Adrenal gland (tissue), 12 donors: Measurements from ENCODE around the gene NFKBIZ. TPM values are rescaled to one million over a fixed set of nuclear protein-coding genes. Genes with fewer than 3 reads are reported as not detected.

Experiments
- DNase-seq, 7 donors: peaks; one replicate each; pipeline ENCODE4 v3.0.0-alpha.2; 2019 to 2020
- H3K27ac ChIP-seq, 5 donors: fragments of 200-600 bp; sonication (generic) in 4 of 5; 1 replicate in 3 of 5; 2 replicates in 2 of 5; pipeline versions ENCODE4 v1.5.1 to v1.8.0; 2016 to 2020; ENCODE audit warnings: mild to moderate bottlenecking in 1 of 5
- H3K27me3 ChIP-seq: fragments of 200-600 bp; 2 replicates; pipeline ENCODE4 v1.8.0; 2021
- H3K36me3 ChIP-seq, 2 donors: fragments of 200-600 bp; replicated peaks in 1 of 2; 1 replicate in 1 of 2; 2 replicates in 1 of 2; pipeline versions ENCODE4 v1.5.1 to v1.8.0; 2018 to 2022
- H3K4me1 ChIP-seq, 2 donors: fragments of 200-600 bp; replicated peaks in 1 of 2; 1 replicate in 1 of 2; 2 replicates in 1 of 2; pipeline versions ENCODE4 v1.5.1 to v1.8.0; 2018 to 2021
- H3K4me3 ChIP-seq, 4 donors: fragments of 200-600 bp; sonication (generic) in 3 of 4; one replicate each; pipeline ENCODE4 v1.5.1; 2016 to 2018
- H3K9me3 ChIP-seq, 3 donors: fragments of 200-600 bp; sonication (generic) in 1 of 3; replicated peaks in 1 of 3; 1 replicate in 2 of 3; 2 replicates in 1 of 3; pipeline versions ENCODE4 v1.5.1 to v1.8.0; 2016 to 2021
- POLR2A ChIP-seq, 2 donors: fragments of 450-650 bp; IDR thresholded peaks; one replicate each; pipeline ENCODE4 v1.6.1; 2017; ENCODE audit warnings: antibody characterized with exemption in 2 of 2, mild to moderate bottlenecking in 2 of 2, moderate library complexity in 1 of 2
- WGBS, 4 donors: extraction: QIAGEN DNeasy Blood & Tissue Kit in 2 of 4; methylation state at CpG; one replicate each; pipeline versions ENCODE4 v1.1.5 to v1.1.7; 2013 to 2017; 5-methylcytosine and 5-hydroxymethylcytosine counted together
- intact Hi-C, 2 donors: fragments of 100-400 bp; cut with DNase I; formaldehyde crosslinking; loops; one replicate each; pipeline versions ENCODE4 v1.14.1 to v1.15.0; 2022 to 2023
- polyA plus RNA-seq, 3 donors: library from polyadenylated mRNA; stranded (reverse); fragments of 200-250 nt in 2 of 3; fragments of 350-450 nt in 1 of 3; fragmentation: Illumina TruSeq in 1 of 3; extraction: RNeasy Lipid Tissue Mini Kit (QIAGEN cat#74804) in 1 of 3; gene quantifications; one replicate each; pipeline ENCODE4 v1.2.3, GENCODE V29; 2013 to 2014
- total RNA-seq, 9 donors: library from RNA; depleted of rRNA in 4 of 9; stranded (reverse); fragments of >200 nt in 4 of 9; fragments of 120-200 nt in 1 of 9; fragmentation: NEBNext Ultra II Directional in 1 of 9; extraction: Animal tissue kit (Norgen Biotek cat#: 25700) in 1 of 9; gene quantifications; one replicate each; pipeline versions ENCODE4 v1.1.0 to v1.2.4, GENCODE V29; 2013 to 2023
- TF ChIP-seq, protein P1 (sequence below), 6 experiments: fragments of 450-650 bp in 4 of 6; fragments of 200-600 bp in 2 of 6; sonication (generic) in 1 of 6; IDR thresholded peaks; 1 replicate in 5 of 6; 2 replicates in 1 of 6; pipeline versions ENCODE4 v1.5.1 to v1.8.0; 2016 to 2021; ENCODE audit warnings: antibody characterized with exemption in 6 of 6, mild to moderate bottlenecking in 2 of 6, moderate library complexity in 1 of 6
- donor health status: healthy with polysubstance abuse.
- donor health status: Bipolar disorder and iron deficiency.
- donor health status: DM: yes; HTN: yes; CAD: no.
- donor health status: DM: no; HTN: no; CAD: no.
- donor health status: DM: no; HTN: no; CAD: no.
- donor health status: DM: yes; HTN: yes; CAD: no.

Gene NFKBIZ
- total and polyA plus RNA-seq, 12 donors, result 3.1 to 21.8 (median 8.7) TPM

GRCh38 chr3:101867996-101868395 is 18.7 kb downstream of the NFKBIZ start:
- no peak overlapping the region for H3K4me3 ChIP-seq
- TF ChIP-seq, protein P1, sequence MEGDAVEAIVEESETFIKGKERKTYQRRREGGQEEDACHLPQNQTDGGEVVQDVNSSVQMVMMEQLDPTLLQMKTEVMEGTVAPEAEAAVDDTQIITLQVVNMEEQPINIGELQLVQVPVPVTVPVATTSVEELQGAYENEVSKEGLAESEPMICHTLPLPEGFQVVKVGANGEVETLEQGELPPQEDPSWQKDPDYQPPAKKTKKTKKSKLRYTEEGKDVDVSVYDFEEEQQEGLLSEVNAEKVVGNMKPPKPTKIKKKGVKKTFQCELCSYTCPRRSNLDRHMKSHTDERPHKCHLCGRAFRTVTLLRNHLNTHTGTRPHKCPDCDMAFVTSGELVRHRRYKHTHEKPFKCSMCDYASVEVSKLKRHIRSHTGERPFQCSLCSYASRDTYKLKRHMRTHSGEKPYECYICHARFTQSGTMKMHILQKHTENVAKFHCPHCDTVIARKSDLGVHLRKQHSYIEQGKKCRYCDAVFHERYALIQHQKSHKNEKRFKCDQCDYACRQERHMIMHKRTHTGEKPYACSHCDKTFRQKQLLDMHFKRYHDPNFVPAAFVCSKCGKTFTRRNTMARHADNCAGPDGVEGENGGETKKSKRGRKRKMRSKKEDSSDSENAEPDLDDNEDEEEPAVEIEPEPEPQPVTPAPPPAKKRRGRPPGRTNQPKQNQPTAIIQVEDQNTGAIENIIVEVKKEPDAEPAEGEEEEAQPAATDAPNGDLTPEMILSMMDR (IDR thresholded peaks at IDR 0.05), result no peak
- no peak for TF ChIP-seq POLR2A (IDR thresholded peaks at IDR 0.05)
- intact Hi-C loops, result loop anchor here in 1 of 2 donors (5.0 to 10.0 kb wide), 2 partner anchors 53 to 354 kb away; no protein-coding TSS in a partner anchor
- no peaks in the 10 kb centered on the region for H3K36me3 ChIP-seq
- no peaks in the 10 kb centered on the region for H3K27me3 ChIP-seq
- WGBS, 4 donors, result 78 to 100% (median 90%) methylated on average over 2 of the region's 2 CpGs
- H3K4me1 ChIP-seq, result no peaks in the 10 kb centered on the region
- H3K9me3 ChIP-seq, result no peaks in the 10 kb centered on the region
- no peak overlapping the region for H3K27ac ChIP-seq
- no peak for DNase-seq

- 85 to 86% (median 85%) methylated on average over 12 of the region's 12 CpGs for WGBS, 4 donors
- Histone ChIP-seq H3K27me3 (no peaks in the 10 kb centered on the region), H3K36me3 (no peaks in the 10 kb centered on the region), H3K27ac (no peak overlapping the region), H3K4me1 (no peaks in the 10 kb centered on the region), H3K9me3 (no peaks in the 10 kb centered on the region), H3K4me3 (no peak overlapping the region)
- intact Hi-C loops, result loop anchor here in 1 of 2 donors (5.0 to 10.0 kb wide), 2 partner anchors 54 to 354 kb away; no protein-coding TSS in a partner anchor
- no peak for DNase-seq
- no peak for TF ChIP-seq POLR2A (IDR thresholded peaks at IDR 0.05)
- TF ChIP-seq, protein P1 (IDR thresholded peaks at IDR 0.05), result no peak
Measured at GRCh38 chr3:101868534-101869464, 19.5 kb downstream of the NFKBIZ start.

DNA sequence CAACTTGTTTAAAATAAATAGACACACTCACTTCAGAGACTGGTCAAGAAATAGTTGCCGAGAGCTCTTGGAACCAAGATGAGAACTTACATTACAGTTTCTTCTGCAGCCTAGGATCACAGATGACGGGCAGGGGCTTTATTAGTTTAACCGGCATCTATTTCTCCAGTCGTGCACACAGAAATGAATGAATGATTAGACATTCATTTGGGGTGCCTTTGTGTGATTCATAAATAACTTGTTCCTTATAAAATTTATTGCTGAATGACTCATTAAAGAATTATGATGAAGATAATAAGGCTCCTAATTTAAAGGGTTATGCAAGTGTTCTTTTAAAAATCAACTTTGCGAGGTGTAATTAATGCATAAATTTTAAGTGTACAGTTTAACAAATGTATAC is 20.8 kb downstream of the NFKBIZ start:
- 77 to 87% (median 84%) methylated on average over 5 of the region's 5 CpGs for WGBS, 4 donors
- TF ChIP-seq, protein P1 (IDR thresholded peaks at IDR 0.05), result no peak
- TF ChIP-seq POLR2A (IDR thresholded peaks at IDR 0.05), result no peak
- H3K27me3 ChIP-seq, result no peaks in the 10 kb centered on the region
- no peaks in the 10 kb centered on the region for H3K36me3 ChIP-seq
- H3K27ac ChIP-seq, result no peak overlapping the region
- H3K4me1 ChIP-seq, result no peaks in the 10 kb centered on the region
- H3K4me3 ChIP-seq, result no peak overlapping the region
- no peak for DNase-seq
- intact Hi-C loops, result no loop called here
- no peaks in the 10 kb centered on the region for H3K9me3 ChIP-seq

- TF ChIP-seq POLR2A (IDR thresholded peaks at IDR 0.05), result no peak
- TF ChIP-seq, protein P1 (IDR thresholded peaks at IDR 0.05), result no peak
- WGBS, 4 donors, result 64 to 75% (median 66%) methylated on average over 2 of the region's 2 CpGs
- no peak overlapping the region for H3K4me3 ChIP-seq
- H3K27me3 ChIP-seq, result no peaks in the 10 kb centered on the region
- no peaks in the 10 kb centered on the region for H3K9me3 ChIP-seq
- H3K27ac ChIP-seq, result no peak overlapping the region
- no peak for DNase-seq
- intact Hi-C loops, result no loop called here
- H3K4me1 ChIP-seq, result no peaks in the 10 kb centered on the region
- no peaks in the 10 kb centered on the region for H3K36me3 ChIP-seq
Measured at GRCh38 chr3:101873619-101874018, 24.3 kb downstream of the NFKBIZ start.
